ENCODE results near the gene DNLZ. TPM values are rescaled to one million over a fixed set of nuclear protein-coding genes. Genes with fewer than 3 reads are reported as not detected.

DNLZ gene
- total RNA-seq, 1 donor from 2014 or later: 9.0 TPM

- DNase-seq (ENCODE audit: low spot score in 2 of 2) (no peak), FAIRE-seq (no peak)
These were observed 14.8 kb upstream of the DNLZ start for GRCh38 chr9:136378170-136379002.

- FAIRE-seq (no peak), DNase-seq (ENCODE audit: low spot score in 2 of 2) (no peak)
These were observed 14.0 kb upstream of the DNLZ start for GRCh38 chr9:136377341-136378169.

DNA sequence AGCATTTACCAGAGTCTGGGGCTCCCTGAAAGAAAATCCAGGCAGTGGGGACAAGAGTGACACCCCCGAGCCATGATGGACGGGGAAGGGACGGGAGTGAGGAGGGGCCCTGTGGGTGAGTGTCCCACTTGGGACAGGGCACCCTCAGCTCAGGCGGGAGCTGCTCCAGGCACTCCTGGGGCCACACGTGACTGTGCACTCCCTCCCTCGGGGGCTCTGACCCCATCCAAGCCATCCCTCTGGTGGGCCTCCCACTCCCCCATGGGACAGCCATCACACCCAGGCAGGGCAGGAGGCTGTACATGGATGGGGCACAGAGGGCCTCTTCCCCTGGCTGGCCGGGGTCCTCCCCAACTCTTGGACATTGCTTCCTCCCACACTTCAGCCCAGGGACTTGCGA is 12.9 kb upstream of the DNLZ start:
- DNase-seq (ENCODE audit: low spot score in 2 of 2) (no peak), FAIRE-seq (no peak)

DNA sequence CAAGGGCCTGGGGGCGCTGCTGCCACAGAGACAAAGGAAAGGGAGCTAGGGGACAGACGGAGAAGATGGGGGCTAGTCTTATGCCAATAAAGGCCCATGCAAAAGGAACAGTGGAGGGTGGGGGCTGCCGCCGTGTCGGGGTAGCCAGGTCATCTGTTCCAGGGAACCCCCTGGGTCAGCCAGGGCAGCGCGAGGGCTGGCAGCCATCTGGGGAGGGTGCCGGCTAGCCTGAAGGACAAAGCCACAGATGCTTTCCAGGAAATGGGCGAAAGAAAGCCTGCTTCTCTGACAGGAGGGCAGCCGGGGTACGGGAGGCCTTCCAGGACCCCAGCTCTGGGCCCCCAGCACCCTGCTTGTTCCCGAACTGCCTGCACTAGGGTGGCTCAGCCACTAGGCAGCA is 11.6 kb upstream of the DNLZ start:
- no peak for FAIRE-seq
- no peak for DNase-seq (ENCODE audit: low spot score in 2 of 2)

DNA sequence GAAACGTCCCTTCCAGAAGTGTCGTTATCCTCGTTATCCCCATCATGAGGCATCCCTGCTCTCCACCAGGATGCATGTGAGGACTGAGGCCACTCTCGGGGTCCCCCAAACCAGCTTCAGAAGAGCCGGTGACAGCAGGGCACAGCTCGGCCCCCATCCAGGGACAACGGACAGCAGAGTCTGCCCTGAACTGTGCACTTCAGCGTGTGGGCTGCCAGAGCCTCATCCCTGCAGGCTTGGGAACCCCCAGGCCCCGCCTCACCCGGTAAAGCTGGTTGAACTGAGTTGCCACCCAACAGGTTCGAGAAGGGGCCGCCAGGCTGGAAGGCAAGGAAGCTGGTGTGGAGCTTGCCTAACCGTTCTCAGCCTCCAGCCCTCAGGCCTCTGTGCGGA is 10.6 kb upstream of the DNLZ start:
- DNase-seq (ENCODE audit: low spot score in 2 of 2) (no peak), FAIRE-seq (no peak)

- DNase-seq (ENCODE audit: low spot score in 2 of 2): no peak
- FAIRE-seq: no peak
These were observed 10.0 kb upstream of the DNLZ start, which contains the start of gene CARD9 for GRCh38 chr9:136373300-136374182. Gene CARD9 (minus strand): TSS chr9:136373669. CDS start chr9:136372078, 1,591 bp downstream.

GRCh38 chr9:136372561-136373299 is 9.2 kb upstream of the DNLZ start:
- no peak for FAIRE-seq
- no peak for DNase-seq (ENCODE audit: low spot score in 2 of 2)

DNA sequence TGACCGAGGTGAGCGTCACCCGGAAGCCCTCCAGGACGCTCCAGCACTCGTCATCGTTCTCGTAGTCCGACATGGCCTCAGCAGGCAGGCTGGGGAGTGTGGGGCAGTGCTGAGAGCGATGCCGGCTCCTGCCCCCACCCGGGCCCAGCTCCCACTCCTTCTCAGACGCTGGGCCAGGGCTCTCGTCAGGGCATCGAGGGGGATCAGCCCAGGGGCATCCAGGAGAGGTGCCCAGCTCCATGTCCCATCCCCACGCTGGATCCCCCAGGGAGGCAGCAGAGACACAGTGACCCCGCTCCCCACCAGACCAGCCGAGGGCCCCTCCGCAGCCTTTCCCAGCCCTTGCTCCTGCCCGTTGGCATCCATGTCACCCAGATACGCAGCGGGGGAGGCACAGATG is 8.5 kb upstream of the DNLZ start:
- FAIRE-seq (no peak), DNase-seq (ENCODE audit: low spot score in 2 of 2) (no peak)

GRCh38 chr9:136371533-136371880 is 8.0 kb upstream of the DNLZ start:
- FAIRE-seq: no peak
- no peak for DNase-seq (ENCODE audit: low spot score in 2 of 2)

DNA sequence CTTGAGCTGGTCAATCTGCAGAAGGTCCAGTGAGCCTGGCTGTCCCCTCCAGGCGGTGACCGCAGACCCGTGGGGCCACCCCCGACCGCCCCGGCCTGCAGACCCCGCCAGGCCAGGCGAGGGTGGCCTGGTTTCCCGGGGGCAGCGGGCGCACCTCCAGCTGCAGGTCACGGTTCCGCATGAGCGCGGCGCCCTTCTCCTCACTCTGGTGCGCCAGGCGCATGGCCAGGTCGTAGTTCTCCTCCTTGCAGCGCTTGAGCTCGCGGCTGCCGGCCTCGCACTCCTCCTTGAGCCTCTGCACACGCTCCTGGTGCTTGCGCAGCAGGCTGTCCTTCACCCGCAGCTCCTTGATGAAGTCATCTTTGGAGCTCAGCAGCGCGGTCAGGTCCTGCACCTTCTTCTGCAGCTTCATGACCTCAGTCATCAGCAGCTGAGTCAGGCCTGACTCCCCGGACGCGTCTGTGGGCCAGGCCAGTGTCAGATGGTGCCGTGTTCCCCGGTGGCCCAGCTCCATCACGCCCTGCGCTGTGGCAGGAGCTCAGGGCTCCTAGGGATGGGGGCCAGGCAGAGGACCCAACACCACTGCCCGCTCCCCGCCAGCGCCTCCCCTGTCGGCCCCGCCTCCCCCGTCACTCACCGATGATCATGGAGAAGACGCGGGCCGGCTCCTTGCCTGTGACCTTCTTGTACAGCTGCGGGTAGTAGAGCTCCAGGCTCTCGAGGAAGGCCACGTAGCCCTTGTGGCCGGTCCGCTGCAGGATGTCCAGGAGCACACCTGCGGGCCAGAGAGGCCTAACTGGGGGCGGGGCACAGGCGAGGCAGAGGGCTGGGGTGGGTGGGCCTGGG is 7.4 kb upstream of the DNLZ start:
- DNase-seq (ENCODE audit: low spot score in 2 of 2) (no peak), FAIRE-seq (no peak)

DNA sequence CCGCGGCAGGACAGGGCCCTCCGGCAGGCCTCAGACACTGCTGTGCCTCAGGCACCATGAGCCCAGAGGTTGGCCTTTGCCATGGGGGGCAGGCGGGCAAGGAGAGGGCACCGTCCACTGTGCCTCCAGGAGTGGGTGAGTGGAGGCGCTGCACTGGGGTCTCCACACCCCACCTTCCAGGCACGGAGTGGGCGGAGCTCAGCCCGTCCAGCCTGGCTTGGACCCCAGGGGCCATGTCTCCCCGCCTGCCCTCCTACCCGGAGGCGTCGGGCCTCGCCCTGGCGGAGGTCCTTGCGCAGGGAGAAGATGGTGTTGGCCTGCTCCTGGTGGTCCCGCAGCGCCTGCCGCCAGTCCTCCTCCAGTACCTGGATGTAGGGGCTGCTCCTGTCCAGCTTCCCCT is 6.5 kb upstream of the DNLZ start:
- DNase-seq (ENCODE audit: low spot score in 2 of 2) (no peak), FAIRE-seq (no peak)

DNA sequence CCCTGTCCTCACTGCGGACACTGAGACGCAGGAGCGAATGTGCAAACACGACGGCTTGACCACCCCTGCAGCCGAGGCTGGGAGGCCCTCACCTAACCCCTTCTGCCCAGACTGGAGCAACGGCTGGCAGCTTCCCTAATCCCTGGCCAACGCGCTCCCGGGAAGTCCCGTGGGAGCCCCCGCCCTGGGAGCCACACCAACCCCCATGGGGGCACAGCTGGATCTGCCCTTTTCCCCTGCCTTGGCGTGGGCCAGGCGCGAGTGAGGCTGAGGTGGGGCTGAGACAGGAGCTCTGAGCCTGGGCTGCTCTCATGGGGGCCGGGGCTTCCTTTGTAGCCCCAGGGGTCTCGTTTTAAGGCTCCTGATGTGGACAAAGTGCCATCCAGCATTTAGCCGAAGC is 4.6 kb upstream of the DNLZ start:
- FAIRE-seq (no peak), DNase-seq (ENCODE audit: low spot score in 2 of 2) (no peak)

DNA sequence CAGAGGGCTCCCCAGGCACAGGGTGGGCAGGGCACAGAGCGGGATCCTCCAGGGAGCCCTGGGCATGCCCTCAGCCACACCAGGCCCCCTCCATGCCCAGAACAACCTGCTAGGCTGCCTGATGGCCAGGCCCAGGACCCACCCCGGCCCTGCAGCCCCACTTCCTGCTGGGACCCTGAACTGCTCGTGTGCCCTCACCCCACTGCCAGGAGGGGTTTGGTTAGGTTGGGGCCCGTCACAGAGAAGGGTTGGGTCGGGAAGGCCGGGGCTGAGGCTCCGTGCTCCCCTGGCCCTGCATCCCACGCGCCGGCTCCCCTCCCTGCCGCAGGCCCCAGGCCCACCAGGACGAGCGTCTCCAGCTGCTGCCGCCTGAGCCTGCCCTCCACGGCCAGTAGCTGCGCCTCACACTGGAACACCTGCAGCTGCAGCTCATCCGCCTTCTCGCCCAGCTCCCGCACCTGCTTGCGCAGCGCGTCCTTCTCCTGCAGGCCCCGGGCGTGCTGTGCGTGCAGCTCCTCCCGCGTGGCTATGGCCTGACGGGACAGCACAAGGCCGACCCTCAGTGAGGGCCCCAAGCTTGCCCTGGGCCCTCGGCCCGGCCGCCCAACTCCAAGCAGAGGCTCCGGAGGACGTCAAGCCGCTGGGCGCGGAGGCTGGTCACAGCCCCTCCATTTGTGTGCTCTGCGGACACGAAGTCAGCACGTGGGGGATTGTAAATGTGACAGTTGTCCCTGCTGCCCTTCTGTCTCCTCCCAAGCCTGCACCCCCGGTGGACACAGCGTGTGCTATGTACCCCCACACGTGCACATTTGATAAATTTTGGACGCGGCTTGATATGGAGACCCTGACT is 4.0 kb upstream of the DNLZ start:
- no peak for FAIRE-seq
- no peak for DNase-seq (ENCODE audit: low spot score in 2 of 2)

DNA sequence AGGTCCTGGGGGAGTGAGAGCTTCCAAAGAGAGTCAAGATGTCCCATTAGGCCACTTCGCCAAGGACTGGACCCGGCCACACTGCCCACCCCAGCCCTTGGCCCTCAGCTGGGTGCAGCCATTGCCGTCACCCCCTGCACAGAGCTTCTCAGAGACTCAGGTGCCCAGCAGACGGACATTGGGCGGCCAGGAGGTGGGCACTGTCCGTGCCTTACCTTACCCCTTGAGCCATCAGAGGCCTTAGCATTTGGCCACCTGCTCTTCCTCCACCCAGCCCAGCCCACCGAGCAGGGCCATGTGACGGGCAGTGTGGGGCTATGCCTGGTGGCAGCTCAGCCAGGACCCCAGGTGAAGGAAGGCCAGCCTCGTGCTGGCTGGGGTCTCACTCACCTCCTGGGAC is 3.3 kb upstream of the DNLZ start:
- DNase-seq (ENCODE audit: low spot score in 2 of 2) (no peak), FAIRE-seq (no peak)

DNA sequence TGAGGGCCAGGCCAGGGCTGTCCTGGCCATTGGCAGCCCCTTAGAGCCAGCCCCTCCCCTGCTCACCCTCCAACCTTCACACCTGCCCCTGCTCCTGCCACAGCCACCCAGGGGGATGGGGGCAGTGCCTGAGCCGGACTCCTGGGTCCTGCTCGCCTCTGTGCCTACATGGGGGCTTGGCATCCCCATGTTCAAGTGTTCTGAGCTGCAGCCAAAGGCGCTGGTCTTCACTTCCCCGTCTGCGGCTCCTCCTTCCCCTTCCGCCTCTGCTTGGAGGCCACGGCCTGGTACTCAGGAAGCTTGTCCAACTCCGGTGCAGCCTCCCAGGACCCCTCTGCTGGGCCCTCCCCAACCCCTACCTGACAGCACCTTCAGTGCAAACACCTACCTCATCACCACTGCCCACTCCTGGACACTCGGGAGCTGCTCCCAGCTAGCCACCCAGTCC is 2.3 kb upstream of the DNLZ start:
- no peak for FAIRE-seq
- no peak for DNase-seq (ENCODE audit: low spot score in 2 of 2)

GRCh38 chr9:136364942-136365774 is 1.6 kb upstream of the DNLZ start:
- DNase-seq (ENCODE audit: low spot score in 2 of 2) (no peak), FAIRE-seq (no peak)

Data from frontal cortex (tissue), 4 donors.